ENCODE data around the gene TSPAN3.
A peak's percentile ranks its signal among the peaks of the same experiment; 100 is the strongest.

TSPAN3 gene

GRCh38 chr15:77024273-77025082, 46.4 kb downstream of the TSPAN3 start:
- TF ChIP-seq TCF12 (IDR thresholded peaks at IDR 0.05; ENCODE audit: low read depth), result no peak
- peak; percentile 79 for TF ChIP-seq RAD21 (IDR thresholded peaks at IDR 0.05; ENCODE audit: low read depth)

- TF ChIP-seq EP300 (IDR thresholded peaks at IDR 0.05; ENCODE audit: borderline replicate concordance) (no peak), YY1 (IDR thresholded peaks at IDR 0.05; ENCODE audit: low read depth) (no peak), CEBPB (IDR thresholded peaks at IDR 0.05) (no peak), REST (IDR thresholded peaks at IDR 0.05; ENCODE audit: low read depth) (no peak), USF1 (IDR thresholded peaks at IDR 0.05) (no peak), TAF1 (IDR thresholded peaks at IDR 0.05; ENCODE audit: low read depth) (no peak), EGR1 (IDR thresholded peaks at IDR 0.05) (no peak), CREB1 (IDR thresholded peaks at IDR 0.05; ENCODE audit: low read depth) (no peak), TCF12 (IDR thresholded peaks at IDR 0.05; ENCODE audit: low read depth) (no peak), MAX (IDR thresholded peaks at IDR 0.05) (no peak), RAD21 (IDR thresholded peaks at IDR 0.05; ENCODE audit: low read depth) (no peak), NFIC (IDR thresholded peaks at IDR 0.05) (no peak)
Observed at GRCh38 chr15:77023576-77024272, 47.2 kb downstream of the TSPAN3 start.

- TF ChIP-seq REST (IDR thresholded peaks at IDR 0.05; ENCODE audit: low read depth) (no peak), RAD21 (IDR thresholded peaks at IDR 0.05; ENCODE audit: low read depth) (no peak), ZBTB7A (IDR thresholded peaks at IDR 0.05; ENCODE audit: low read depth) (no peak), TEAD4 (IDR thresholded peaks at IDR 0.05) (no peak), EGR1 (IDR thresholded peaks at IDR 0.05) (no peak), TCF12 (IDR thresholded peaks at IDR 0.05; ENCODE audit: low read depth) (no peak), USF1 (IDR thresholded peaks at IDR 0.05) (no peak), CREB1 (IDR thresholded peaks at IDR 0.05; ENCODE audit: low read depth) (no peak), EP300 (IDR thresholded peaks at IDR 0.05; ENCODE audit: borderline replicate concordance) (no peak), CEBPB (IDR thresholded peaks at IDR 0.05) (no peak), YY1 (IDR thresholded peaks at IDR 0.05; ENCODE audit: low read depth) (no peak), TAF1 (IDR thresholded peaks at IDR 0.05; ENCODE audit: low read depth) (no peak), MAX (IDR thresholded peaks at IDR 0.05) (no peak), FOXM1 (IDR thresholded peaks at IDR 0.05; ENCODE audit: borderline replicate concordance, low read depth) (no peak), NFIC (IDR thresholded peaks at IDR 0.05) (no peak)
Observed at GRCh38 chr15:77022646-77023575, 48.0 kb downstream of the TSPAN3 start.

GRCh38 chr15:77021803-77022381, 49.0 kb downstream of the TSPAN3 start:
- no peak for TF ChIP-seq NFIC (IDR thresholded peaks at IDR 0.05)
- no peak for TF ChIP-seq MAX (IDR thresholded peaks at IDR 0.05)
- no peak for TF ChIP-seq TAF1 (IDR thresholded peaks at IDR 0.05; ENCODE audit: low read depth)
- TF ChIP-seq REST (IDR thresholded peaks at IDR 0.05; ENCODE audit: low read depth), result no peak
- TF ChIP-seq RAD21 (IDR thresholded peaks at IDR 0.05; ENCODE audit: low read depth), result no peak
- no peak for TF ChIP-seq ZBTB7A (IDR thresholded peaks at IDR 0.05; ENCODE audit: low read depth)
- TF ChIP-seq YY1 (IDR thresholded peaks at IDR 0.05; ENCODE audit: low read depth), result no peak
- TF ChIP-seq TEAD4 (IDR thresholded peaks at IDR 0.05), result no peak
- no peak for TF ChIP-seq FOXM1 (IDR thresholded peaks at IDR 0.05; ENCODE audit: borderline replicate concordance, low read depth)
- no peak for TF ChIP-seq CREB1 (IDR thresholded peaks at IDR 0.05; ENCODE audit: low read depth)
- no peak for TF ChIP-seq USF1 (IDR thresholded peaks at IDR 0.05)
- TF ChIP-seq TCF12 (IDR thresholded peaks at IDR 0.05; ENCODE audit: low read depth), result no peak
- TF ChIP-seq EP300 (IDR thresholded peaks at IDR 0.05; ENCODE audit: borderline replicate concordance), result no peak
- no peak for TF ChIP-seq CEBPB (IDR thresholded peaks at IDR 0.05)
- no peak for TF ChIP-seq EGR1 (IDR thresholded peaks at IDR 0.05)
